ENCODE data around the gene UBN2. TPM values are rescaled to one million over a fixed set of nuclear protein-coding genes. Genes with fewer than 3 reads are reported as not detected.

Gene UBN2
- total RNA-seq, 4 donors from 2014 or later = 11.6 to 20.2 (median 13.8) TPM

DNA sequence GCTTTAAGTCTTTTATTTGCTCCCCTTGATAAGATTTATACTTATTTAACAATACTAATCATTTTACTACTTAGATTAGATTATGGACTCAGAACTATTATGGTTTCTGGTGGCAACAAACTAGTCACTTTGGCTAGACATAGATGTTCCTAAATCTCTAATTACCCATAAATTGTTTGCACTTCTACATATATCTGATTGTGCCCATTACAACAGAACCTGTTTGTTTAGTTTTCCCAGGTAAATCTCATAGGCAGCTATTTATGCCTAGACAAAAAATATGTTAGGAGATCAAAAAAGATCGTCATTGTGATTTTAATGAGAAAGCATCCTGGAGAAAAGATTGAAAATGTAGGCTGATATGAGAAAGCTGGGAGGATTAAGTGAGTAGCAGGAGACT lies 14.4 kb downstream of the UBN2 start:
- TF ChIP-seq, protein P1, sequence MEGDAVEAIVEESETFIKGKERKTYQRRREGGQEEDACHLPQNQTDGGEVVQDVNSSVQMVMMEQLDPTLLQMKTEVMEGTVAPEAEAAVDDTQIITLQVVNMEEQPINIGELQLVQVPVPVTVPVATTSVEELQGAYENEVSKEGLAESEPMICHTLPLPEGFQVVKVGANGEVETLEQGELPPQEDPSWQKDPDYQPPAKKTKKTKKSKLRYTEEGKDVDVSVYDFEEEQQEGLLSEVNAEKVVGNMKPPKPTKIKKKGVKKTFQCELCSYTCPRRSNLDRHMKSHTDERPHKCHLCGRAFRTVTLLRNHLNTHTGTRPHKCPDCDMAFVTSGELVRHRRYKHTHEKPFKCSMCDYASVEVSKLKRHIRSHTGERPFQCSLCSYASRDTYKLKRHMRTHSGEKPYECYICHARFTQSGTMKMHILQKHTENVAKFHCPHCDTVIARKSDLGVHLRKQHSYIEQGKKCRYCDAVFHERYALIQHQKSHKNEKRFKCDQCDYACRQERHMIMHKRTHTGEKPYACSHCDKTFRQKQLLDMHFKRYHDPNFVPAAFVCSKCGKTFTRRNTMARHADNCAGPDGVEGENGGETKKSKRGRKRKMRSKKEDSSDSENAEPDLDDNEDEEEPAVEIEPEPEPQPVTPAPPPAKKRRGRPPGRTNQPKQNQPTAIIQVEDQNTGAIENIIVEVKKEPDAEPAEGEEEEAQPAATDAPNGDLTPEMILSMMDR (IDR thresholded peaks at IDR 0.05; ENCODE audit: low read depth) = no peak

DNA sequence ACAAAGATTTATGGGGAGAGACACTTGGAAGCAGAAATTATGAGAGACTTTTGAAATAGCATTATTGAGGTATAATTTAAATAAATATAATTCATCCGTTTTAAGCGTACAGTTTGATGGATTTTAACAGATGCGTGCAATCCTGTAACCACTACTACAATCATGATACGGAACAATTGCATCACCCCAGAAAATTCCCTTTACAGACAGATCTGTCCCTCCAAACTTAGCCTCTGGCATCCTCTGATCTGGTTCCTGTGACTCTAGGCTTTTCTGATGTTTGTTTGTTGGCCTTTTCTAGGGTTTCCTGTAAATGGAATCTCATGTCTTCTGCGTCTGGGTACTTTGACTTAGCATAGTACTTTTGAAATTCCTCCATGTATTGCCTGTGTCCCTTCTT lies 15.5 kb downstream of the UBN2 start:
- TF ChIP-seq, protein P1 (IDR thresholded peaks at IDR 0.05; ENCODE audit: low read depth) = no peak

DNA sequence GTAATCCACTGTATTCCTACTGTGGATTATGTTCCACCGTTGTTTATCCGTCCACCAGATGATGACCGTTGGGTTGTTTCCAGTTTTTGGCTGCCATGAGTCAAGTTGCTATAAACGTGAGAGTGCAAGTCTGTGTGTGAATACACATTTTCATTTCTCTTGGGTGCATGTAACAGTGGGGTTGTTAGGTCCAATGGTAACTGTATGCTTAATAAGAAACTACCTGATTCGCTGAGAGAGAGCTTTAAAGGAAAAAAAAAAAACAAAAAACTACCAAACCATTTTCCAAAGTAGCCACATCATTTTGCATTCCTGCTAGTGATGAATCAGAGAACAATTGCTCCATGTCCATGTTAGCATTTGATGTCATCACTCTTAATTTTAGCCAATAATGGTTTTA lies 15.9 kb downstream of the UBN2 start:
- TF ChIP-seq, protein P1 (IDR thresholded peaks at IDR 0.05; ENCODE audit: low read depth) = no peak

DNA sequence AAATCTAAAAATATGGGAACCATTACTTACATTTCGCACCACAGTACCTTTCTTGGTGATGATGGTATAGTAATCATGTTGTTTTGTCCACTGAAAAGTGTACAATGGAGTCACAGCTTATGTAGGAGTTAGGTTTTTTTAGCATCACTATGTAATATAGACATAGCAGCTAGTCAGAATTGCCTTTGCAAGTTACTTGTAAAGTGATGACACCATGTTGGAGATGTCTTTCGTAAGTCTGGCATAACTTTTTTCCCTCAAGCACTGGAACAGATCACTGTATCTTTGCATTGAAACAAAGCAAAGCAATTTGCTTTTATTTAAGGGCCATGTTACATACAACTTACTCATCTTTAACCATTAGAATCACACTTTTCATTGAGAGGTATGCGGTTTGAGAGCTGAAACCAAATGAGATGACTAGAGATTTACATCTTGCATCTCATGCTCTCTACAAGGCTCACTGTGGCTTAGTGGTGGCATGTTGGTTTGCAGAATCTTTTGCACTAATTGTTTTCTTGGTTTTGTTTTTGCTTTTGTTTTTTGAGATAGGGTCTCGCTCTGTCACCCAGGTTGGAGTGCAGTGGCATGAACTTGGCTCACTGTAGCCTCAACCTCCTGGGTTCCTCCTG lies 18.3 kb downstream of the UBN2 start:
- TF ChIP-seq, protein P1 (IDR thresholded peaks at IDR 0.05; ENCODE audit: low read depth) = no peak

DNA sequence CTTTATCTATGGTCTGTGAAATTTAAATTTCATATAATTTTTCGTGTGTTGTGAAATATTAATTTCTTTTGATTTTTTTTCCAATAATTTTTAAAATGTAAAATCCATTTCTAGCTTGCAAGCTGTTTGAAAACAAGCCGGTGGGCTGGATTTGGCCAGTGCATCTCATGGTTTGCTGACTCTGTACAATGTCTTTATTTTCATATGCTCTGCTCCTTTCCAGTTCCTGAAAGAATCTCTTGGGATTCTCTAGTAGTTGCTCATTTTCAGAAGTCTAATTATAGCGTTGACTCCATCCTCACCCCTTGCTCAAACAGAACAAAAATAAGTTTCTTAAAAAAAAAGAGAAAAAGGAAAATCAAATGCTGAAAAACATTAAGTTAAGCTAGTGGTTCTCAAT lies 21.4 kb downstream of the UBN2 start:
- TF ChIP-seq, protein P1 (IDR thresholded peaks at IDR 0.05; ENCODE audit: low read depth) = no peak

DNA sequence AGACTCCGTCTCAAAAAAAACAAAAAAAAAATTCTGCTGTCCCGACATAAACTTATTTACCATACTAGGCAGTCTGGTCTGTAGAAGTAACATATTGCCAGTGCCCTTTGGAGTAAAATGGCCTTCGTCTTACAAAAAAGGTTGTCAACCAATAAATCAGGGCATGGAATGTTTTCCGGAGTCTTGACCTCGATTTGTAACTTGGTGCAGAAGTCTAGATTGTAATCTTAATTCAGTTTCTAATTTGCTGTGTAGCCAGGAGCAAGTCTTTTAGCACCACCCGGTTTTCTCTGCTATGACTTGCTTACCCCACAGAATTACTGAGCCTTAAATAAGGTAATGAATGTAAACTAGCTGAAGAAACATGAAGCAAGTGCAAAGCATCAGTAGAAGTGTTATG lies 23.2 kb downstream of the UBN2 start:
- TF ChIP-seq, protein P1 (IDR thresholded peaks at IDR 0.05; ENCODE audit: low read depth) = no peak

DNA sequence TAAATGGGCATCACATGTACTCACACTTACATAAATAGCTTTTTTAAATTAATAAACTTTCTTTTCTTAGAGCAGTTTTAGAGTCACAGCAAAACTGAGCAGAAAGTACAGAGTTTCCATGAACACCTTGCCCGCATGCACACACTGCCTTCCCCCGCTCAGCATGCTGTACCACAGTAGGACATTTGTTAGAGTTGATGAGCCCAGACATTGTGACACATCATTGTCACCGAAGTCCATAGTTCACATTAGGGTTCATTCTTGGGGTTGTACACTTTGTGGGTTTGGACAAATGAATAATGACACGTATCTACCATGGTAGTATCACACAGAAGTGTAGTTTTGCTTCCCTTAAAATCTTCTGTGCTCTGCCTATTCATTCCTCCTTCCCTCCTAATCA lies 23.7 kb downstream of the UBN2 start:
- TF ChIP-seq, protein P1 (IDR thresholded peaks at IDR 0.05; ENCODE audit: low read depth) = no peak

Data from subcutaneous adipose tissue (tissue), 4 donors.